HG03439 (cell line): ENCODE results near the gene COL5A1.

ENCODE experiments used
- ATAC-seq: cut with Tn5 transposase; IDR thresholded peaks from one replicate; pipeline ENCODE4 v1.9.1; 2021; ENCODE audit warnings: mild to moderate bottlenecking, moderate library complexity; ENCODE audit not compliant: unreplicated experiment

The COL5A1 gene

GRCh38 chr9:134829356-134829937 lies 187.8 kb downstream of the COL5A1 start:
- ATAC-seq, result no peak

GRCh38 chr9:134830126-134830525 lies 188.5 kb downstream of the COL5A1 start:
- no peak for ATAC-seq

GRCh38 chr9:134830926-134831720 lies 189.5 kb downstream of the COL5A1 start:
- ATAC-seq, result no peak

DNA sequence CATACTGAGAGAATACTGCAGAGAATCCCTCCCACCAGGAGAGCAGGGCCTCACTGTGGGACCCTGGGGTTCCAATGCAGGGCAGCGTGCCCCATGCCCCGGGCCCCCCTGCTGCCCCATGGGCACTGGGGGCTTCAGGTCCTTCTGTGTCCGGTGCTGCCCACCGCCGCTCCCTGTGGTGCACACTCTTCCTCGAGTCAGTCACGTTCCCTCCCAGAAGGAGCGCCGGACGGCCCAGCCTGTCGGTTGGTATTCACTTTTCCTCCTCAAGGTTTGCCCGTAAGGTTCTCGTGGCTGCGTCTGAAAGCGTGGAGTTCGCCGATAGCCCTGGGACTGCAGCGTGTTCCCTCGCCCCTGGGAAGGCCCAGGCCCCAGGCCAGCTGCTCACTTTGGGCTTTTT lies 190.9 kb downstream of the COL5A1 start:
- no peak for ATAC-seq

DNA sequence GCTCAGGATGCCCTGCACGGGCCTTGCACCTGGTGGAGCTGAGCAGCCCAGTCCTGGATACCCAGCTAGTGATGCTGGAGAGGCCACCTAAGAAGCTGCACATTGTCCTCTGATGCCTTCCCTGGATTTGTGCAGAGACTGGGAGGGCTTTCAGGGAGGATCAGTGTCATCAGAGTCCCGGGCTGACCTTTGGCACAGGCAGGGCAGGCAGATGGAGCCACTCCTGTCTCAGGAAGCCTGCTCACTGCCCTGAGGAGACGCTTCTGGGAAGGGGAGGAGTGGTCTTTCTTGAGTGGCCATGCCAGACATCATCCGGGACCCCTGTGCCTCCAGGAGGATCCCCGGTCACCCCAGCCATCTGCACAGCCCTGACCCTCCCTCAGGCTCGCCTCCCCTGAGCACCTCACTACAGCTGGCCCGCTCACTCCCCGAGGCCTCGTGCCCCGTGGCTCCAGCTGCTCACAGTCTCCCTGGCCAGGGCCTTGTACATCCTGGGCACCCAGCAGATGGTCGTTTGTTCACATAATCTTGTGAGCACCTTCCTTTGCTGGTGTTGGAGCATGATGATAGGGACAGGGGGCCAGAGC lies 191.8 kb downstream of the COL5A1 start:
- no peak for ATAC-seq

GRCh38 chr9:134834217-134834956 lies 192.8 kb downstream of the COL5A1 start:
- no peak for ATAC-seq

DNA sequence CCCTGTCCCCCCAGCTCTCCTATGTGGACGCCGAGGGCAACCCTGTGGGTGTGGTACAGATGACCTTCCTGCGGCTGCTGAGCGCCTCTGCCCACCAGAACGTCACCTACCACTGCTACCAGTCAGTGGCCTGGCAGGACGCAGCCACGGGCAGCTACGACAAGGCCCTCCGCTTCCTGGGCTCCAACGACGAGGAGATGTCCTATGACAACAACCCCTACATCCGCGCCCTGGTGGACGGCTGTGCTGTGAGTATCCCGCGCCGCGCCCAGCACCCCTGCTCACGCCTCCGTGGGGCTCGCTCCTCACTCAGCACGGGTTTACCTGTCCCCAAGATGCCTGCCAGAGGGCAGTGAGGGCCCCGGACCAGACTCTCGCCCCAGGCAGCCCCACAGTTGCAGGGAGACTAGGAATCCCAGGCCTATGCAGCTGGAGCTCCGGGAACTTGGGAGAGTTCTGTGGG lies 193.4 kb downstream of the COL5A1 start:
- no peak for ATAC-seq

- no peak for ATAC-seq
Observed at GRCh38 chr9:134835448-134835847, 193.8 kb downstream of the COL5A1 start.

GRCh38 chr9:134835987-134836386 lies 194.4 kb downstream of the COL5A1 start:
- no peak for ATAC-seq

GRCh38 chr9:134836406-134836970 lies 194.9 kb downstream of the COL5A1 start:
- no peak for ATAC-seq

GRCh38 chr9:134837529-134837928 lies 195.9 kb downstream of the COL5A1 start:
- ATAC-seq, result no peak

- ATAC-seq, result no peak
Observed at GRCh38 chr9:134838651-134839454, 197.2 kb downstream of the COL5A1 start.

DNA sequence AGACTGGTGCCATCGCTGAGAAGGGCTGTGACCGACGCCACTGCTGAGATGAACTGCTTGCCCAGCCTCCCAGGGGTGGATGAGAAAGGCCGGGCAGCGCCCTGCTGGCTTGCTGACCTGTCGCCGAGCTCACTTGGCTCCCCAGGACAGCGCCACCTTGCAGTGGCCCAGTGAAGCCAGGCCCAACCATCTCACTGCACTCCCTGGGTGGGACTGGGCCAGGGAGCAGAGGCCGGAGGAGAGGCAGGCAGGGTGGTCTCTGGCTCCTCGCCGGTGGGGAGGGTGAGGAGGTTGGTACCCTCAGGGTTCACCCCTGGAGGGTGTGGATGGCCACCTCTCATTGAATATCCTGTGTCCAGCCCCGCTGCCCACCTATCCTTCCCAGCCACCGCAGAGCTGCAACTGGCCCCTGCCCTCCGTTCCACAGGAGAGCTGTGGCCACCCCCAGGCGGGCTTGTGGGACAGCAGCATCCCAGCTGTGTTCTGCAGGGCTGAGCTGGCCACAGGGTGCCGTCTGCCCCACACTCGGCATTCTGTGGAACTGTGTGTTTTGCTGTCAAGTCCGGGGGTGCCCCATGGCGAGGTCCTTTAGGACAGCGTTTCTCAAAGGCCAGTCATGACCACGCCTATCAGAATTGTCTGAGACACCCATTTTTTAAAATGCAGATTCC lies 198.0 kb downstream of the COL5A1 start:
- ATAC-seq, result no peak

GRCh38 chr9:134840511-134840910 lies 198.9 kb downstream of the COL5A1 start:
- ATAC-seq, result no peak

- no peak for ATAC-seq
Observed at GRCh38 chr9:134841180-134841904, 199.7 kb downstream of the COL5A1 start.

DNA sequence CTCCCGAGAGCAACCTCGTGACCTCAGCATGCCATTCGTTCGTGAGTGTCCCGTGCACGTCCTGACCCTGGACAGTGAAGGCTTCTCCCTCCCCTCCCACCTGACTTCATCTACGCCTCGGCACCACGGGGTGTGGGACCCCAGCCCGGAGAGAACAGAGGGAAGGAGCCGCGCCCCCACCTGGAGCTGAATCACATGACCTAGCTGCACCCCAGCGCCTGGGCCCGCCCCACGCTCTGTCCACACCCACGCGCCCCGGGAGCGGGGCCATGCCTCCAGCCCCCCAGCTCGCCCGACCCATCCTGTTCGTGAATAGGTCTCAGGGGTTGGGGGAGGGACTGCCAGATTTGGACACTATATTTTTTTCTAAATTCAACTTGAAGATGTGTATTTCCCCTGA lies 200.7 kb downstream of the COL5A1 start:
- ATAC-seq, result no peak

DNA sequence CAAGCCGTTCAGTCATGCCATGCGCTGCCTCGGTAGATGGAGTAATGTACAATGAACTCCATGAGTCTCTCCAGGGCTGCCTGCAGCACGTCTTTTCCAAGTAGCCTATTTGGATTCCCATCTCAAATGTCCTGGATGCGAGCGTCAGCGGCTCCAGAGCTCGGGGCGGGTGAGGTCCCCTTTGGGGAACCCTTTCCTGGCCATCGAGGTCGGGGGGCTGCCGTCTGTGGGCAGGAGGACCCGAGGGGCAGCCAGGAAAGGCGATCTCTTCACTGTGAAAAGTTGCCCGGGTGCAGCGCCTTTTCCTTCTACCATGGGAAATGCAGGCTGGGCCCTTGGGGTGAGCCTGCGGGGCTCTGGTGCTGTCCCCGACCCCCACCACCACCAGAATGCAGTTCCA lies 202.1 kb downstream of the COL5A1 start:
- ATAC-seq, result no peak

GRCh38 chr9:134844821-134845220 lies 203.2 kb downstream of the COL5A1 start:
- no peak for ATAC-seq

DNA sequence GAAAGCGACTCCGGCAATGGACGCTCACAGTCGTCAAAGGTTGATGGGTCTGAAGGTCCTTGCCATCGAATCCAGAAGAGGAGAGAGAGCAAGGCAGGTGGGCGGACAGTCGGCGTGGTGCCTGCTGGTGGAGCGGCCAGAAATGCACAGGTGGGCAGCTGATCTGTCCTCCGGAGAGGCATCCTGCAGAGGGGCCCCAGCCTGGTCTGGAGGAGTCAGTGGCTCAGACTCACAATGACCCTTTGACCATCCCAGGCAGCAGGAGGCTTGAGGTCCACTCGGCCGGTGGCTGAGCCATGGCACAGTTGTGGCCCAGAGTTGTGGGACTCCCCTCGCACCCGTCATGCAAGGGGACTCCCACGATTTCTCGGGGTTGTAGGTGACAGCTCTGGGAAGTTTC lies 204.6 kb downstream of the COL5A1 start:
- ATAC-seq, result no peak
